Measurements from ENCODE around the gene CLEC5A.
"Not testable (repeated sequence)": the region's sequence is repeated elsewhere in the genome, so short reads cannot be mapped to it uniquely, and the experiment has no call there.

CLEC5A gene

GRCh38 chr7:141945356-141945755, 1.4 kb downstream of the CLEC5A start:
- DNase-seq, result no peak

- DNase-seq, result no peak
Observed at GRCh38 chr7:141944811-141945210, 2.0 kb downstream of the CLEC5A start.

- no peak for DNase-seq
Observed at GRCh38 chr7:141943846-141944245, 2.9 kb downstream of the CLEC5A start.

- no peak for DNase-seq
Observed at GRCh38 chr7:141941075-141941474, 5.7 kb downstream of the CLEC5A start.

- DNase-seq, result no peak
Observed at GRCh38 chr7:141930211-141930610, 16.6 kb downstream of the CLEC5A start.

GRCh38 chr7:141928845-141929195, 18.0 kb downstream of the CLEC5A start:
- no peak for DNase-seq

GRCh38 chr7:141928146-141928844, 18.5 kb downstream of the CLEC5A start:
- no peak for DNase-seq

- DNase-seq, result no peak
Observed at GRCh38 chr7:141920281-141920680, 26.5 kb downstream of the CLEC5A start.

- DNase-seq, result no peak
Observed at GRCh38 chr7:141916099-141916498, 30.7 kb downstream of the CLEC5A start, which contains the start of gene OR9A4. TSS of gene OR9A4 (plus strand) at chr7:141916399. CDS start at chr7:141918876, 2,477 bp downstream.

- no peak for DNase-seq
Observed at GRCh38 chr7:141915565-141915964, 31.2 kb downstream of the CLEC5A start.

- no peak for DNase-seq
Observed at GRCh38 chr7:141911391-141911790, 35.4 kb downstream of the CLEC5A start.

- DNase-seq, result no peak
Observed at GRCh38 chr7:141906285-141906684, 40.5 kb downstream of the CLEC5A start.

- not testable (repeated sequence) for DNase-seq
Observed at GRCh38 chr7:141899366-141899765, 47.4 kb downstream of the CLEC5A start.

GRCh38 chr7:141891336-141891735, 55.4 kb downstream of the CLEC5A start:
- no peak for DNase-seq

GRCh38 chr7:141889321-141889720, 57.5 kb downstream of the CLEC5A start:
- no peak for DNase-seq

- DNase-seq, result no peak
Observed at GRCh38 chr7:141884539-141885225, 62.1 kb downstream of the CLEC5A start.

GRCh38 chr7:141880960-141881359, 65.8 kb downstream of the CLEC5A start:
- no peak for DNase-seq

GRCh38 chr7:141877365-141877764, 69.4 kb downstream of the CLEC5A start:
- no peak for DNase-seq

Data from activated CD4-positive, alpha-beta T cell treated with anti-CD3 and anti-CD28 coated beads for 4 hours (primary cell).